Measurements from ENCODE around the gene MACROD2. TPM values are rescaled to one million over a fixed set of nuclear protein-coding genes. Genes with fewer than 3 reads are reported as not detected.

Gene MACROD2
- total and polyA plus RNA-seq, 2 donors (not counting 1 experiment from before 2014, with no cell fraction given), result 5.3 to 6.7 TPM

- Mint-ChIP-seq H3K27ac (no peak overlapping the region), H3K4me1 (no peaks in the 10 kb centered on the region), H3K27me3 (peaks cover 3% of the 10 kb centered on the region), H3K4me3 (no peak overlapping the region), H3K9me3 (ENCODE audit: insufficient read depth) (no peaks in the 10 kb centered on the region)
- ChIA-PET POLR2A (no interaction called here), CTCF (no interaction called here)
- Histone ChIP-seq H3K4me2 (replicated peaks; ENCODE audit: low read depth, low read length, poor library complexity, severe bottlenecking) (no peak overlapping the region), H3K79me2 (ENCODE audit: control insufficient read depth, insufficient read depth, low read length) (no peaks in the 10 kb centered on the region), H3K4me3 (ENCODE audit: control extremely low read depth in 1 of 5, extremely low read depth in 1 of 5, insufficient read depth in 1 of 5, low read depth in 2 of 5, low read length in 4 of 5) (no peak overlapping the region), H3K36me3 (replicated peaks in 1 of 2; ENCODE audit: control extremely low read depth in 1 of 2, control insufficient read depth in 1 of 2, extremely low read depth in 1 of 2, insufficient read depth in 2 of 2, low read length in 1 of 2) (no peaks in the 10 kb centered on the region), H3K27ac (ENCODE audit: low read length in 2 of 2) (no peak overlapping the region), H3K9me3 (ENCODE audit: control extremely low read depth in 1 of 3, control insufficient read depth in 2 of 3, insufficient read depth in 1 of 3, low read length in 2 of 3) (peaks cover 0 to 5% (median 0%) of the 10 kb centered on the region in 3 donors), H3K9ac (ENCODE audit: low read length) (no peak overlapping the region), H2AFZ (ENCODE audit: insufficient read depth, low read depth, low read length, poor library complexity, severe bottlenecking) (no peak overlapping the region), H3K4me1 (ENCODE audit: control insufficient read depth in 2 of 2, insufficient read depth in 2 of 2, low read length in 2 of 2) (no peaks in the 10 kb centered on the region), H4K20me1 (ENCODE audit: control insufficient read depth, insufficient read depth, low read length, poor library complexity, severe bottlenecking) (no peaks in the 10 kb centered on the region), H3K27me3 (replicated peaks in 1 of 4; ENCODE audit: control extremely low read depth in 1 of 4, control insufficient read depth in 3 of 4, insufficient read depth in 4 of 4, low read length in 3 of 4) (no peaks in the 10 kb centered on the region)
- no peak for DNase-seq
- ATAC-seq (ENCODE audit: low read depth), result no peak
- TF ChIP-seq EZH2 (IDR thresholded peaks at IDR 0.05; ENCODE audit: borderline replicate concordance, insufficient read depth, low read depth, low read length, poor library complexity, severe bottlenecking) (no peak), CTCF (IDR thresholded peaks at IDR 0.05) (no peak)
- intact Hi-C loops (cut with micrococcal nuclease), result loop anchor here (5.0 to 10.0 kb wide), 2 partner anchors 440 to 982 kb away; no protein-coding TSS in a partner anchor
- WGBS (ENCODE audit: insufficient coverage), result no CpG with 5 or more reads among the region's 2 CpGs
Observed at GRCh38 chr20:15494851-15495250, 1499.5 kb downstream of the MACROD2 start.

GRCh38 chr20:15496501-15497039, 1501.3 kb downstream of the MACROD2 start:
- CTCF ChIA-PET, result no interaction called here
- H3K9me3 Mint-ChIP-seq (ENCODE audit: insufficient read depth), result no peaks in the 10 kb centered on the region
- peaks cover 3% of the 10 kb centered on the region for H3K27me3 Mint-ChIP-seq
- Histone ChIP-seq H3K4me2 (replicated peaks; ENCODE audit: low read depth, low read length, poor library complexity, severe bottlenecking) (no peak overlapping the region), H3K4me1 (ENCODE audit: control insufficient read depth in 2 of 2, insufficient read depth in 2 of 2, low read length in 2 of 2) (no peaks in the 10 kb centered on the region), H3K79me2 (ENCODE audit: control insufficient read depth, insufficient read depth, low read length) (no peaks in the 10 kb centered on the region), H3K9me3 (ENCODE audit: control extremely low read depth in 1 of 3, control insufficient read depth in 2 of 3, insufficient read depth in 1 of 3, low read length in 2 of 3) (no peaks in the 10 kb centered on the region), H4K20me1 (ENCODE audit: control insufficient read depth, insufficient read depth, low read length, poor library complexity, severe bottlenecking) (no peaks in the 10 kb centered on the region), H3K27me3 (replicated peaks in 1 of 4; ENCODE audit: control extremely low read depth in 1 of 4, control insufficient read depth in 3 of 4, insufficient read depth in 4 of 4, low read length in 3 of 4) (no peaks in the 10 kb centered on the region), H3K9ac (ENCODE audit: low read length) (no peak overlapping the region), H3K4me3 (ENCODE audit: control extremely low read depth in 1 of 5, extremely low read depth in 1 of 5, insufficient read depth in 1 of 5, low read depth in 2 of 5, low read length in 4 of 5) (no peak overlapping the region), H3K36me3 (replicated peaks in 1 of 2; ENCODE audit: control extremely low read depth in 1 of 2, control insufficient read depth in 1 of 2, extremely low read depth in 1 of 2, insufficient read depth in 2 of 2, low read length in 1 of 2) (no peaks in the 10 kb centered on the region), H2AFZ (ENCODE audit: insufficient read depth, low read depth, low read length, poor library complexity, severe bottlenecking) (no peak overlapping the region), H3K27ac (ENCODE audit: low read length in 2 of 2) (no peak overlapping the region)
- POLR2A ChIA-PET, result no interaction called here
- no peak for TF ChIP-seq EZH2 (IDR thresholded peaks at IDR 0.05; ENCODE audit: borderline replicate concordance, insufficient read depth, low read depth, low read length, poor library complexity, severe bottlenecking)
- TF ChIP-seq CTCF (IDR thresholded peaks at IDR 0.05), result no peak
- ATAC-seq (ENCODE audit: low read depth), result no peak
- 96% methylated on average over 2 of the region's 3 CpGs for WGBS (ENCODE audit: insufficient coverage)
- intact Hi-C loops (cut with micrococcal nuclease), result loop anchor here (10.0 kb wide), 1 partner anchor 438 kb away; no protein-coding TSS in a partner anchor
- H3K4me1 Mint-ChIP-seq, result no peaks in the 10 kb centered on the region
- no peak overlapping the region for H3K4me3 Mint-ChIP-seq
- DNase-seq, result no peak
- H3K27ac Mint-ChIP-seq, result no peak overlapping the region
